Measurements from ENCODE around the gene NEURL1. TPM values are rescaled to one million over a fixed set of nuclear protein-coding genes. Genes with fewer than 3 reads are reported as not detected.

The NEURL1 gene
- total RNA-seq, 1 experiment from 2014 or later = 4.8 TPM

DNA sequence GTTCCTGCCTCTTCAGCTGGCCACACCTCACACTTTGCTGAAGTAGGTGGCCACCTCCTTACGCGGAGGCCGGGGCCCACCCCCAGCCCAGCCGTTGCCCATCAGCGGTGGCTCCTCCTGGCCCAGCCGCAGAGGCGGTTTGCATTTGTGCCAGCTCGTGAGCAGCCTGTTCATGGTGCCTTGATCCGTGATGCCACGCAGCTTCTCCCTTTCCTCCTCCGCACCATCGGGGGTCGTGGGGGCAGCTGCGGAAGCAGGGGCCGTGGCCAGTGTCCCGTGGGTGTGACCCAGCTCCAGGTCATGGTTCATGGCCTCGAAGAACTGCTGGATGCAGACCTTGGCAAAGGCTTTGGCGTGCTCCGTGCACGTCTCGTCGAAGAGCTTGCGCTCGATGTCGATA, 38.3 kb upstream of the NEURL1 start:
- Histone ChIP-seq H3F3A (ENCODE audit: insufficient read depth, low read depth) (peaks cover 15% of the 10 kb centered on the region), H3K9me2 (ENCODE audit: insufficient read depth) (no peaks in the 10 kb centered on the region), H3K36me3 (ENCODE audit: low read depth) (no peaks in the 10 kb centered on the region), H3K27ac (no peak overlapping the region), H3K27me3 (ENCODE audit: insufficient read depth, low read depth) (no peaks in the 10 kb centered on the region), H3K4me2 (no peak overlapping the region), H3K4me3 (no peak overlapping the region), H4K20me1 (ENCODE audit: insufficient read depth) (no peaks in the 10 kb centered on the region), H3K4me1 (replicated peaks; ENCODE audit: insufficient read depth) (peaks cover 27% of the 10 kb centered on the region), H2AFZ (no peak overlapping the region), H3K9me3 (ENCODE audit: insufficient read depth, low read depth) (no peaks in the 10 kb centered on the region), H3K79me2 (ENCODE audit: low read depth) (peaks cover 14% of the 10 kb centered on the region)
- no TSS peak for BruUV-seq (replicated peaks)
- intact Hi-C loops (cut with micrococcal nuclease; ENCODE audit: unreplicated experiment) = no loop called here
- no peak for DNase-seq
- no peak for TF ChIP-seq EZH2 (IDR thresholded peaks at IDR 0.05; ENCODE audit: low read depth)
- ChIA-PET POLR2A (ENCODE audit: unreplicated experiment) (no interaction called here), CTCF (interaction anchor here (0.5 kb wide), 1 partner anchor 413 kb away, joined by 4 read pairs; no protein-coding TSS in a partner anchor)

DNA sequence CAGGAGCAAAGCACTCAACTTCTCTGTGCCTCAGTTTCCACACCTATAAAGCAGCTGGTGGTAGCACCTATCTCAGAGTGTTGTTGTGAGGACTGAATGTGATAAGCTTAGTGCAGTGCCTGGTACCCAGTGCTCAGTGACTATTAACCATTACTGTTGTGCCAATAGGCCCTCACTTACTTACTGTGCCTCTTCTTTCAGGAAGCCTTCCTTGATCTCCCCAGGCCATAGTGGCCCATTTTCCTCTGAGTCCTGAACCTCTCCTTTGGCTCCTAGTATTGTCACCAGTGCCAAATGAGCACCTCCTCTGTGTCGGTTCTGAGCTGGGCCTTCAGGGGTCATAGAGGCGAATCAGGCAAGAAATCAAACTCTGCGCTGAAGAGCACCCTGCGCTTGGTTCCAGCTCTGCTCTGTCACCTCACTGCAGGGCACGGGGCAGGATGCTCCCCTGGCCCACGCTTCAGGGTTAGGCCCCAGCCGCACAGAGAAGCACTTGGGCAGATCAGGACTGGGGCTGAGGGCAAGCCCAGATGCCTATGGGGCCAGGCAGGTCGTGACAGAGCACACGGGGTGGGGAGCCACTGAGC, 37.3 kb upstream of the NEURL1 start:
- intact Hi-C loops (cut with micrococcal nuclease; ENCODE audit: unreplicated experiment) = no loop called here
- CTCF ChIA-PET = no interaction called here

GRCh38 chr10:103457176-103457712, 36.3 kb upstream of the NEURL1 start:
- H4K20me1 ChIP-seq (ENCODE audit: insufficient read depth) = no peaks in the 10 kb centered on the region
- intact Hi-C loops (cut with micrococcal nuclease; ENCODE audit: unreplicated experiment) = no loop called here
- no peak for DNase-seq
- H3K4me3 ChIP-seq = no peak overlapping the region
- no peak overlapping the region for H2AFZ ChIP-seq
- CTCF ChIA-PET = no interaction called here
- H3K4me1 ChIP-seq (replicated peaks; ENCODE audit: insufficient read depth) = peaks cover 20% of the 10 kb centered on the region
- no peaks in the 10 kb centered on the region for H3K27me3 ChIP-seq (ENCODE audit: insufficient read depth, low read depth)
- TF ChIP-seq, protein P1, sequence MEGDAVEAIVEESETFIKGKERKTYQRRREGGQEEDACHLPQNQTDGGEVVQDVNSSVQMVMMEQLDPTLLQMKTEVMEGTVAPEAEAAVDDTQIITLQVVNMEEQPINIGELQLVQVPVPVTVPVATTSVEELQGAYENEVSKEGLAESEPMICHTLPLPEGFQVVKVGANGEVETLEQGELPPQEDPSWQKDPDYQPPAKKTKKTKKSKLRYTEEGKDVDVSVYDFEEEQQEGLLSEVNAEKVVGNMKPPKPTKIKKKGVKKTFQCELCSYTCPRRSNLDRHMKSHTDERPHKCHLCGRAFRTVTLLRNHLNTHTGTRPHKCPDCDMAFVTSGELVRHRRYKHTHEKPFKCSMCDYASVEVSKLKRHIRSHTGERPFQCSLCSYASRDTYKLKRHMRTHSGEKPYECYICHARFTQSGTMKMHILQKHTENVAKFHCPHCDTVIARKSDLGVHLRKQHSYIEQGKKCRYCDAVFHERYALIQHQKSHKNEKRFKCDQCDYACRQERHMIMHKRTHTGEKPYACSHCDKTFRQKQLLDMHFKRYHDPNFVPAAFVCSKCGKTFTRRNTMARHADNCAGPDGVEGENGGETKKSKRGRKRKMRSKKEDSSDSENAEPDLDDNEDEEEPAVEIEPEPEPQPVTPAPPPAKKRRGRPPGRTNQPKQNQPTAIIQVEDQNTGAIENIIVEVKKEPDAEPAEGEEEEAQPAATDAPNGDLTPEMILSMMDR (conservative IDR thresholded peaks at IDR 0.05) = no peak
- no peak for TF ChIP-seq EZH2 (IDR thresholded peaks at IDR 0.05; ENCODE audit: low read depth)
- H3K4me2 ChIP-seq = no peak overlapping the region
- no peaks in the 10 kb centered on the region for H3K9me2 ChIP-seq (ENCODE audit: insufficient read depth)
- POLR2A ChIA-PET (ENCODE audit: unreplicated experiment) = no interaction called here
- H3K27ac ChIP-seq = no peak overlapping the region
- H3K79me2 ChIP-seq (ENCODE audit: low read depth) = peaks cover 3% of the 10 kb centered on the region; the same call in 1 of the 2 replicates
- H3F3A ChIP-seq (ENCODE audit: insufficient read depth, low read depth) = peaks cover 3% of the 10 kb centered on the region; the same call in 1 of the 2 replicates
- no peaks in the 10 kb centered on the region for H3K9me3 ChIP-seq (ENCODE audit: insufficient read depth, low read depth)
- BruUV-seq (replicated peaks) = no TSS peak
- no peaks in the 10 kb centered on the region for H3K36me3 ChIP-seq (ENCODE audit: low read depth)

More for the DNA sequence above, 37.3 kb upstream of the NEURL1 start:
- peaks cover 6% of the 10 kb centered on the region for H3K79me2 ChIP-seq (ENCODE audit: low read depth)
- POLR2A ChIA-PET (ENCODE audit: unreplicated experiment) = no interaction called here
- TF ChIP-seq EZH2 (IDR thresholded peaks at IDR 0.05; ENCODE audit: low read depth) = no peak
- TF ChIP-seq, protein P1 (conservative IDR thresholded peaks at IDR 0.05) = no peak
- no peaks in the 10 kb centered on the region for H3K9me2 ChIP-seq (ENCODE audit: insufficient read depth)
- H2AFZ ChIP-seq = no peak overlapping the region
- DNase-seq = no peak
- no peaks in the 10 kb centered on the region for H3K9me3 ChIP-seq (ENCODE audit: insufficient read depth, low read depth)
- no peak overlapping the region for H3K4me3 ChIP-seq
- no TSS peak for BruUV-seq (replicated peaks)
- H3K4me1 ChIP-seq (replicated peaks; ENCODE audit: insufficient read depth) = peaks cover 20% of the 10 kb centered on the region
- H4K20me1 ChIP-seq (ENCODE audit: insufficient read depth) = no peaks in the 10 kb centered on the region
- no peak overlapping the region for H3K27ac ChIP-seq
- no peaks in the 10 kb centered on the region for H3K36me3 ChIP-seq (ENCODE audit: low read depth)
- no peaks in the 10 kb centered on the region for H3K27me3 ChIP-seq (ENCODE audit: insufficient read depth, low read depth)
- no peak overlapping the region for H3K4me2 ChIP-seq
- H3F3A ChIP-seq (ENCODE audit: insufficient read depth, low read depth) = peaks cover 6% of the 10 kb centered on the region; the same call in 1 of the 2 replicates
